GM18909 (cell line): ENCODE data around the gene IFT74.
A peak's percentile ranks its signal among the peaks of the same experiment; 100 is the strongest.

Experiments used
- ATAC-seq: cut with Tn5 transposase; IDR thresholded peaks from one replicate; pipeline ENCODE4 v1.9.1; 2021; ENCODE audit warnings: mild to moderate bottlenecking; ENCODE audit not compliant: unreplicated experiment, poor library complexity

The IFT74 gene

GRCh38 chr9:26971721-26972120, 15.5 kb downstream of the IFT74 start:
- no peak for ATAC-seq

- ATAC-seq, result no peak
Observed at GRCh38 chr9:26973989-26974388, 17.8 kb downstream of the IFT74 start.

DNA sequence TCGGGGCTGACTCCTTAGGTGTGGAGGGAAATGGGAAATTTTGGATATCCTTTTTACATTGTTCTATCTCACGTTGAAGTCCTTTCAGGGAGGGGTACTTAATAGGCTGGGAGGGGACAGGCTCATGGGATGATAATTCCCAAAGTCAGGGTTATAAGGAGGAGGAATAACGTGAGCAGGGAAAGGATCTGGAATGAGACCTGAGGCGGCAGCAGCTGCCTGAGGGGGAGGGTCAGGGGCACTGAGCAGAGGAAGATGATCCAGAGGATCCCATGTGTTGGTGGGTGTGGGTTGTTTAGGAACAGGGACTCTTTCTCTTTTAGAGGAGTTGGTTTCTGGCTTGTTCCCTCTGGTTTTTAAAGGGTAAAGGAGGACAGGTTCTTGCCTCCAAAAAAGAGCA, 18.7 kb downstream of the IFT74 start:
- no peak for ATAC-seq

DNA sequence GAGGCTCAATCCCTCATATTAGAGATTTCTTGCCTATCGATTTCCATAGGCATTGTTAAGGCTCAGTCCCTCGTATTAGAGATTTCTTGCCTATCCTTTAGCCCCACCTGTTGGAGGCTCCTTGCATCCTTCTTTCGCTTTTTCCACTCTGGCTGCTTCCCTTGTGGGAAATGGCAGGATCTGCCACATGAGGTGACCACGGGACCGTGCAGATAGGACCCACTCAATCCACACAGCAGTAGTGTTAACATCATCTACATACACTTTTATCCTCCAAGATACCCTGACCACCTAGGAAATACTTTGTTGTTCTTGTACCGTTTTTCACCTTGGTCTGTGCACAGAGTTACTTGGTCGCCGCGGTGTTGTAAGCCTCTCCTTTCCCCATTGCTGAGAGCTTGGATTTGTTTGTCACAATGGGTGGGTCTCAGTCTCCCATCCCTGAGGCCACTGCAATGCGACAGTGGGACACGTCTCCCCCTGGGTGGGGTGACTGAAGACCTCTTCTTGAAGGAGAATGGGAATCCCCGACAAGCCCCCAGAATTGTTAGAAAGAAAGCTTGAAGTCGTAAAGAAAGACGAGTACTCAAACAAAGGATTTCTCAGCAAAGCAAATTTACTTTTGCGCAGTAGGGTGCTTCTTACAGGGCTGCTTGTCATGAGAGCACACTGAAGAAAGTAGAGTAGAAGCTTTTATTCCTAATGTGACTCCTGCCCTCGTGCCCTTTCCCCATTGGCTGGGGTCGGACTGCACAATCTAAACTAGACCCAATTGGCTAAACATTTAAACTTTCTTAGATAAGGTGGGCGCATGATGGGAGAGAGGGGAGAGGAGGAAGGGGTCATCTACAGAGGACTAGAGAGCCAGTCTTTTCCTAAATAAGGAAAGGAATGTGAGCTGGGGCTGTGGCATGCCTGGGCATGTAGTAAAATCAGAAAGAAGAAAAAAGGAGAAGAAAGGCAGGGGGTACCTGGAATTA, 19.8 kb downstream of the IFT74 start:
- ATAC-seq, result no peak

GRCh38 chr9:26983340-26983739, 27.1 kb downstream of the IFT74 start:
- ATAC-seq, result peak; percentile 73

DNA sequence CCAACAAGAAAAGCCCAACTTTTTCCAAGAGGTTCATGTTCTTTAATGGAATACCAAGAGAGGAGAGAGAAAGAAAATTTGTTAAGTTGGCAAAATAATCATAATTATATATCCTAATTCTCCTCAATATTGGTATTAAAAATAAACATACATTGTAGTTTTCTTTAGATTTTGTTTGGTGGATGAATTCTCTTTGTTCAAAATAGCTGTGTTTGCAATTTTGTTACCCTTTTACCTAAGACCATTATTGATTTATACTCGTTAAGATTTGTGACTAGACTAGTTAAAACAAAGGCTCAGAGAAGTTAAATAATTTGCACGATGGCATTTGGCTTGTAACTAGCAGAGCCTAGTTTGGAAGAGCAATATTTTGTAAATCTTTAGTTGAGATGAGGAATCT, 39.6 kb downstream of the IFT74 start:
- no peak for ATAC-seq

DNA sequence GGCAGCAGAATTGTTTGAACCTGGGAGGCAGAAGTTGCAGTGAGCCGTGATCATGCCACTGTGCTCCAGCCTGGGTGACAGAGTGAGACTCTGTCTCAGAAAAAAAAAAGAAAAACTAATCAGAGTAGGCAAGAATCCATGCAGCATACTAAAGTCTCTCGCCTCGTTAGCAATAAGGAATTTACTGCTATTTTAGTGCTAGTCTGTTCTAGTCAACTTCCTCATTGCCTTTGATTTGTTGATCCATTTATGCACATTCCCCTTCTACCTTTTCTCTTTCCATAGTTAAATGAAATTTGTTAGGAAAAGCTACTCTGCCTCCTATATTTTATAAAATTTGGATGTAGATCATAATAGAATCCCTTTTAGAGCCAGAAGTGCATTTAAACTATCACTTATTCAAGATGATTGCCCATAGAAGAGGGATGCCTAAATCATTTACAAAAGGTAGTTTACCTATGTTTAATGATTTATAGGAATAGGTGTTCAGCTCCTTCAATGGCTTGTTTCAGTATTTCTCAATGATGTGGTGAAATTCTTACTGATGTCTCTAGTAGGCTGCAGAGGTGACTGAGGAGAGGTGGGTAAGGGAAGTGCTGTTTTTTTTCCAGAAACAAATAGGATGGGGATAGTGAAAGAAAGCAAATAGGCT, 47.3 kb downstream of the IFT74 start:
- peak; percentile 60 for ATAC-seq

DNA sequence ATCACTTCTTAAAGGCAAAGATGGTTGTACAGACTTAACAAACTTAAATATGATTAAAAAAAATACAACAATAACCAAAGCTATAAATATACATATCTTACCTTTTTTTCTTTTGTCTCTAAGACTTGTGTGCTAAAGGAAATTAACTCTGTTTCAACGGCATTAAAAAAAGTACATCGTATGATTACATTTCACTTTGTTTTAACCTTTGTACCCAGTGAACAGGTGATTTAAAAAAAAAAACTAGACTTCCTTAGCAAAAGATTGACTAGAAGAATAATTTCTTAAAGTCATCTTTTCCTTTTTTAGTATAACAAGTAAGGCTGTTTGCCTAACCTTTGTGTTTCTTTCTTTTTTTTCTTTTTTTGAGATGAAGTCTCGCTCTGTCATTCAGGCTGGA, 49.3 kb downstream of the IFT74 start, which contains the start of gene LRRC19:
LRRC19 (minus strand) TSS at position 182 of the 400 bp plus-strand sequence. CDS start 5,978 bp downstream, outside the sequence.
- no peak for ATAC-seq

GRCh38 chr9:27019589-27019988, 63.4 kb downstream of the IFT74 start:
- no peak for ATAC-seq

DNA sequence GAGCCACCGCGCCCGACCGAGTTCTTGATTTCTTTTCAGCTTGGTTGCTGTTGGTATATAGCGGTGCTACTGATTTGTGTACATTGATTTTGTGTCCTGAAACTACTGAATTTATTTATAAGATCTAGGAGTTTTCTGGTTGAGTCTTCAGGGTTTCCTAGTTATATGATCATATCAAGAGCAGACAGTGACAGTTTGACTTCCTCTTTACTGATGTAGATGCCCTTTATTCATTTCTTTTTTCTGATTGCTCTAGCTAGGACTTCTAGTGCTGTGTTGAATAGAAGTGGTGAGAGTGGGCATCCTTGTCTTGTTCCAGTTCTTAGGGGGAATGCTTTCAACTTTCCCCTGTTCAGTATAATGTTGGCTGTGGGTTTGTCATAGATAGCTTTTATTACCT, 66.7 kb downstream of the IFT74 start:
- ATAC-seq, result no peak

GRCh38 chr9:27029186-27029585, 73.0 kb downstream of the IFT74 start:
- ATAC-seq, result no peak

- peak; percentile 81 for ATAC-seq
Observed at GRCh38 chr9:27033815-27034403, 77.7 kb downstream of the IFT74 start.

DNA sequence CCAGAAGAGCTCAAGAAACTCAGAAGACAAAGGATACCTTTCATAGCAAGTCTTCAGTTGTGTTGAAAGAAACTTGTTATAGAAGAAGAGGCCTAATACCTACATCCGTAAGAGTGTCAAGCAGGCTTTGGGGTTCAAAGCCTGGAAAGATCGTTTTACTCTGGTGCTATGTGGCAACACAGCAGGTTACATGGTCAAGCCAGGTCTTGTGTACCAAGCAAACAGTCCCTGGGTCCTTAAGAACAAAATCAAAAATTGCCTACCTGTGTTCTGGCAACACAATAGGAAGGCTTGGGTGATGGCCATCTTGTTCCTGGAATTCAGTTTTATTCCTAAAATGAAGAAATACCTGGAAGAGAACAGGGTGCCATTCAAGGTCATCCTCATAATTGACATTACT, 81.3 kb downstream of the IFT74 start:
- no peak for ATAC-seq

- no peak for ATAC-seq
Observed at GRCh38 chr9:27041746-27042145, 85.5 kb downstream of the IFT74 start.

- no peak for ATAC-seq
Observed at GRCh38 chr9:27042476-27042875, 86.3 kb downstream of the IFT74 start.

GRCh38 chr9:27043176-27043575, 87.0 kb downstream of the IFT74 start:
- ATAC-seq, result no peak

DNA sequence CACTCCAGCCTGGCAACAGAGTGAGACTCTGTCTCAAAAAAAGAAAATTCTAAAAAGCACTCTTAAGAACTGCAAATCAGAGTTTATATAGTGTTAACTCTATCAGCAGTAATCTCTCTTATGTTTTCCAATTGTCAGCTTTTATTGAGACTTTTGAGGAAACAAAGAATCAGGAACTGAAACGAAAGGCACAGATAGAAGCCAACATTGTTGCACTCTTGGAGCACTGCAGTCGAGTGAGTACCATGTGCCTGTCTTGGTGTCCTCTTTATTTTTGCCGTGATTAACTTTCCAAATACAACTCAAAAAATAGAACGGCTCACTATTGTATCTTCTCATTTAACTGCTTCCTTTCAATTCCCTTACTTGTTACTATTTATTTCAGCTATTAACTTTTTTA, 90.9 kb downstream of the IFT74 start:
- ATAC-seq, result no peak

- no peak for ATAC-seq
Observed at GRCh38 chr9:27053369-27054022, 97.3 kb downstream of the IFT74 start.

GRCh38 chr9:27054125-27054524, 97.9 kb downstream of the IFT74 start:
- ATAC-seq, result no peak

DNA sequence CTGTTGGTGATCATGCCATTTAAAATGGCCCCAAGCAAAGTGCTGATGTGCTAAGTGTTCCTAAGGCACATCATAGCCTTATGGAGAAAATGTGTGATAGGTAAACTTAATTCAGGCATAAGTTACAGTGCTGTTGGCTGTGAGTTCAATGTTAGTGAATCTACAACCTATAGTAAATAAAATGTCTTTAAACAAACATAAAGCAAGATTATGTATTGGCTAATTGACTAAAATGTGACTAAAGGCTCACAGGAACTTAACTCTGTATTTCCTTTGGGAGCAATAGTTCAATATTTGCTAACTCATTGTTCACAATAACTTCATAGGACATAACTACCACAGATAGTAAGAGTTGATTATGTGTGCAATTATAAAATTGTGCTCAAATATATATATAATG, 98.6 kb downstream of the IFT74 start:
- ATAC-seq, result no peak

GRCh38 chr9:27059412-27059811, 103.2 kb downstream of the IFT74 start:
- ATAC-seq, result no peak
